Measurements from ENCODE around the gene GDA.

Gene GDA

GRCh38 chr9:72149231-72149975 is at the start of gene GDA:
Gene GDA (plus strand): TSS chr9:72149440. CDS start chr9:72149560, 120 bp downstream.
- DNase-seq: no peak

DNA sequence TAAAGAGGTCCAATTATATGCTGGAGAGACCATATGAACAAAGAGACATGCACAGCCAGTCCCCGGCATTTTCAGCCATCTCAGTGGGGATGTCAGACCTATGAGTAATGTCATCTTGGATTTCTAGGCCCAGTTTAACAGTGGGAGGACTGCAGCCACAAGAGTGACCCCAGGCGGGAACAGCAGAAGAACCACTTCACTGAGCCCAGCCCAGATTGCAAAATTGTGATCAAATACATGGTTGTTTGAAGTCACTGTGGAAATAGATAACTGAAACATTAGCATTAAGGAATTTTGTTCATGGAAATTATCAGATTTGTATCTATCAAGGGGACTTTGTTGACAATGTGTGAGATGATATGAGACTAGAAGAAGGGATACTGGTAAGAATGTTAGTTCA is 46.7 kb upstream of the GDA start:
- DNase-seq: no peak

DNA sequence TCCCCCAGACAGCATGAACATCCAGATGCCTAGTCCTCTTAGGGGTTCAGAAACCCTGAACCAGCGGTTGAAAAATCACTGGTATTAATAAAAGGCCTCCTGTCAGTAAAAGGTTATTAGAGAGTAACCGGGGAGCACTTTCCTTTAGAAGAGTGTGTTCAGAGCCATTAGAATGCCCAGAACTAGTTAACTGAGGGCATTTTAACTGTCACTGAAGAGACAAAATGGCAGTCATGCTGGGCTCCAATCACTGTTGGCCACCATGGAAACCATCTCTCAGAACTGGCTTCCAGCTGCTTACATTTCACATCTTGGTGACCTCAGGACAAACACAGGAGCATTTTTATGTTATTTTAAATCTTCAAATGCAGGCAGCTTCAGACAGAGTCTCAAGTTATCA is 36.2 kb upstream of the GDA start:
- no peak for DNase-seq

DNA sequence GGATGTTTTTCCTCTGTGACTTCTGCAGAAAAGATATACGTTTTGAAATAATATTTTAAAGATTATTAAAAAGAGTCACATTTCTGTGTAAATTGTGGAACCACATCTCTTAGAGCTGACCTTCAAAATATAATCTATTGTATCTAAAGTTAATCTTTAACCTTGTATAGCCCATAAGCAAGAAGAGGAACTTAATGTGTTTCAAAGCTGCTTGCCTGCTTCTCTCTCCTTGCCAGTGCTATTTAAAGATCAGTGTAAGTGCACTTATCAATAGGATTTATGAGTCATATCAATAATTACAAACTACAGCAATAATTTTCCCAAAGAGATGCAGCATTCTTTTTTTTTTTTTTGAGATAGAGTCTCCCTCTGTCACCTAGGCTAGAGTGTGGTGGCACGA is 29.4 kb upstream of the GDA start:
- DNase-seq: no peak

GRCh38 chr9:72124947-72125346 is 24.3 kb upstream of the GDA start:
- no peak for DNase-seq

- DNase-seq: no peak
Measured at GRCh38 chr9:72127753-72128152, 21.5 kb upstream of the GDA start.

DNA sequence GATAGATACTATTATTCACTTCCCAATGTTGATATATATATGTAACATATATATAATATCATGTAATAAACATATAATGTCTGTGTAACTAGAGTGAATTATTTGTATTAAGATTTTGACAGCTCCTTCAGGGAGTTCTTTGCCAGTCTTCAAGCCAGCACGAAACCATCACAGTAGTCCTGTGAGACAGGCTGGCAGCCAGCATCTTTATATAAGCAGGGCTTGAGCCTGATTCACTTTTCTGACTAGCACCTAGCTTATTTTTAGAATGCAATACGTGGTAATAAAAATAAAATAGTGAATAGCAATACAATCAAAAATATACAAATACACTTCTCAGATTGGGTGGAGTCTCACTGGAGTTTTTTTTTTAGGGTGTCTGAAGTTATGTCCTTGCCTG is 20.7 kb upstream of the GDA start:
- no peak for DNase-seq

GRCh38 chr9:72129271-72130156 is 19.7 kb upstream of the GDA start:
- no peak for DNase-seq

- DNase-seq: no peak
Measured at GRCh38 chr9:72130321-72130720, 18.9 kb upstream of the GDA start.

DNA sequence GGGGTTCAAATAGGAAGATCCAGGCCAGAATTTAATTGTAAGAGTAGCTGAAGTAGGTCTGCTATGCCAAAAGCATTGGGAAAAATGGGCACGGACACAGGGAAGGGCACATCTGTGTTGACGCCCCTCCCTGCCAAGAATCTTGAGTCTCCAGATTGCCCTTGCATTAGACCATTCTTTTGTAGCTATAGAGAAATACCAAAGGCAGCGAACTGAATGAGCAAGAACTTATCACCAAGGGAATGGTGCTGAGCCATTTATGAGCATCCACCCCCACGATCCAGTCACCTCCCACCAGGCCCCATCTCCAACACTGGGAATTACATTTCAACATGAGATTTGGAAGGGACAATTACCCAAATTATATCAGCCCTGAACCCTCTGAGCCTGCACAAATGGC is 18.0 kb upstream of the GDA start:
- no peak for DNase-seq

GRCh38 chr9:72132052-72132451 is 17.2 kb upstream of the GDA start:
- no peak for DNase-seq

DNA sequence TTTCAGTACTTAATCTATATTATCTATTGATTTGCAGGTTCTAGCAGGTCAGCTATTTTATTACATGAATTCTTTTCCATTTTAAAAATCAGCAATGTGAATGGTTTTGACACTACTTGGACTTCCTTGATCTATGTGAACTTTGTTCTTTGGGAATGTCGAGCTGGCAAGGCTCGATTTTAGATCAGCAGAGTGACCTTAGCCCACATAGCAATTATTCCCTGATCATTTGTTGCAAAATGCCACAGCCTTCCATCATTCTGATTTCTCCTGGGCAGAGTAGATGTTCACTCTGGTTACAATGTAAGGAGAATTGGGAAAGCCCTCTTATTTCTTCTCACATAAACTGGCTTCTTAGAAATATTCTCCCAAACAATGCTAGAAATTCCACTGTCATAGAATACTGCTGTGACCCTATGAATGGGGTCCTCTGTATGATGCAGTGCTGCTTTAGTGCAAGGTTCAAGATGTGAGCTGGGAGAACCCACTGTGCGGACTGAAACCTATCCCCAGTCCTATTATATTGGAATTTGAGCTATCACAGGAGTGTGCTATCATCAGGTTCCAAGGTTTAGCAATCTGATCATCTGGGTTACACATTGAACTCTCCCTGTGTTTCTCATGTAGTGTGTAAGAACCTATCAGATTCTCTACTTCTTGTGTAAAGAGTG is 15.7 kb upstream of the GDA start:
- no peak for DNase-seq

- no peak for DNase-seq
Measured at GRCh38 chr9:72134801-72135200, 14.4 kb upstream of the GDA start.

GRCh38 chr9:72137697-72138365 is 11.4 kb upstream of the GDA start:
- no peak for DNase-seq

DNA sequence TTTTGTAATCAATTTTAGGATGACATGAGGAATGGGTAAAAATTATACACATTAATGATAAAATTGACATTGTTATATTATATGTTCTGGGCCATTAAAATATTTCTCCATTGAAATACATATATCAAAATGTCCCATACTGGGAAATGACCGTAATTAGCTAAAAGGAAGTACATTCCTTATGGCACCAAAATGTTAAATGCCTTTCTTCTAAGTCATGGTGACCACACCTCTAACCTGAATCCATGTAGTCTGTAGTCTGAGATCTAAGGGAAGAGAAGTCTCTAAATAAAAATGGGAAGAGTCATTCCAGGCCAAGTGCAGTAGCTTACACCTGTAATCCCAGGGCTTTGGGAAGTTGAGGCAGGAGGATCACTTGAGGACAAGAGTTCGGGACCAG is 10.0 kb upstream of the GDA start:
- no peak for DNase-seq

- no peak for DNase-seq
Measured at GRCh38 chr9:72140586-72140985, 8.7 kb upstream of the GDA start.

- DNase-seq: no peak
Measured at GRCh38 chr9:72141484-72141883, 7.8 kb upstream of the GDA start.

GRCh38 chr9:72144756-72145492 is 4.3 kb upstream of the GDA start:
- no peak for DNase-seq

DNA sequence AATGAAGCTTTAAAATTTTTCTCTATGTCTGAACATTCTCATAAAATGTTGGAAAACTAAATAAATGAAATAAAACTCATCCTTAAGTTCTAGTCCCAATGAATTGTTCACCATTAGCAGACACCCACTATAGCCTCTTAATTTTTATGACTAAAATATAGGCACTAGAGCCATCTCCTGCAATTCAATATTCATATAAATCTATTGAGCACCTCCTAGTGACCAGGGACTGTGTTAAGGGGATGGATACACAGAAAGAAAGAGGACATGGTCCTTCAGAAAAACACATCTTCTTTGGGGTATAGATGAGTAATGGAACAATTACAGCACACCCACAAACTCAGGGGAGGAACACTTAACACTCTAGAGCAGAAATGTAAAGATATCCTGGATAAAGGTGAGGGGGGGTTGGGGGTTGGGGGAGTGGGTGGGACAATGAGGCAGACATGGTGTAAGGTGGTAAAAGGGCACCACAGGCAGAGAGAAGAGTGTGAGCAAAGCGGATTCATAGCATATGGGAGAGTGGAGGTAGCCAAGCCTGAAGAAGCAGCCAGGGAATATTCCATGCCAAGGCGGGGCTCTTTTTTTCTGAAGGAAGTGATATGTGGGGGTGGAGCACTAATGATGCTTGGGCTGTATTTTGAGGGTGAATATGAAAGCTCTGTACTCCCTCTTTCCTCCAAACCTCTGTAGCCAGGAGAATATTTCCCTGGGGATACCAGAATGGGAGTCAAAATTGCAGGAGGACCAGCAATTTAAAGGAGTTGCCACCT is 3.3 kb upstream of the GDA start:
- no peak for DNase-seq

DNA sequence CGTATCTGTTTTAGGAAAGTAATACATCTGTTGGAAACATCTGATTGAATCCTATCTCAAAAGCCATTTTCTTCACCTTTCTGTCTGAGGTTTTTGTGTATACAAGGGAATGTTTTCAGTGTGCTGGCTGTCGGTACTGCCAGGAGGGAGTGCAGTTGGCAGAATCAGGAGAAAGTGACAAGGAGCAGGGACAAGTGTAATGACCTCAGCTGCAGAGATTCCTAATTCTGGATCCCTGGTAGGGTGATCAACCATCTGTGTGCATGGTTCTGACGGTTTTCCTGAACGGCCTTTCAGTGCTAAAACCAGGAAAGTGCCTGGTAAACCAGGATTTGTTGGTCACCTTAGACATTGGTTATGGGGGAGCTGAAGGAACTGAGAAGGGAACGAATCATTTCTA is 1.6 kb upstream of the GDA start:
- no peak for DNase-seq

DNA sequence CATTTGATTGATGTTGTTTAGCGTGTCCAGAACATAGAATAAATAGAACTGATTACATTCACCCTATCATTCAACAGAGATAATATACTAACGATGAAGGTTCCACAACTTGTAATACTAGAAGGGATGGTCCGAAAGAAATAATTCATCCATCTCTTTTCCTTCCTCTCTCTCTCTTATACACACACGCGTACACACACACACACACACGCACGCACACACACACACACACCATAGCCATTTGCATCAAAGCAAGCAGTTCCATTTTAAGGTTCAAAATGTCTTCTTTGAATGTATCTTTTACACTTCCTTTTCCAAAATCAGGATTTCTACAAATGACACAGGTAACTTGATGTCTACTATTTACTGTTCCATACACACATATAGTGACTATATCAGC is 887 bp downstream of the GDA start:
- no peak for DNase-seq

- DNase-seq: no peak
Measured at GRCh38 chr9:72150661-72151060, 1.4 kb downstream of the GDA start.
